HepG2 (cell line): Measurements from ENCODE around the gene IL13. TPM values are rescaled to one million over a fixed set of nuclear protein-coding genes. Genes with fewer than 3 reads are reported as not detected.

Experiments used
- ATAC-seq: fragments of 200-7000 bp; cut with Tn5 transposase; 3 replicates; pipeline ENCODE4 v1.9.1; 2020; ENCODE audit warnings: mild to moderate bottlenecking, moderate library complexity
- BruUV-seq: library from RNA; stranded (reverse); fragments of 400-500 nt; replicated peaks from 2 replicates; lab custom pipeline; 2021; lab: Mats Ljungman, UMichigan
- CTCF ChIA-PET: fragments of 300-600 bp; formaldehyde crosslinking; extraction: SDS; loops from one replicate; lab custom pipeline; 2021; ENCODE audit warnings: low total read pairs, inconsistent platforms, low intra/inter-chr PET ratio; lab: Yijun Ruan, JAX
- POLR2A ChIA-PET: fragments of 350-600 bp; sonication (Branson Sonifier 250); formaldehyde crosslinking; loops from one replicate; lab custom pipeline; 2020; ENCODE audit warnings: antibody characterized with exemption, inconsistent platforms; lab: Yijun Ruan, JAX
- DNase-seq: peaks from one replicate; pipeline ENCODE4 v3.0.0-alpha.2; 2015; ENCODE audit warnings: low spot score
- FAIRE-seq: peaks from 3 replicates; lab custom pipeline; 2011; peaks lifted over from hg19 to GRCh38; lab: Jason Lieb, UNC
- H2AFZ ChIP-seq: one replicate; pipeline ENCODE4 v1.6.1; 2011; ENCODE audit warnings: low read length, inconsistent platforms
- H3K27ac ChIP-seq: fragments of 300-600 bp; 3 replicates; pipeline ENCODE4 v1.8.0; 2011; ENCODE audit warnings: mixed run types, mild to moderate bottlenecking, mixed read lengths, low read length, inconsistent platforms; ENCODE audit not compliant: insufficient read depth; ENCODE audit errors: extremely low read length
- H3K27me3 ChIP-seq, 2 experiments: fragments of 200-600 bp in 1 of 2; 2 replicates in 1 of 2; 3 replicates in 1 of 2; pipeline versions ENCODE4 v1.6.0 to v1.8.0; 2011; ENCODE audit warnings: low read length in 2 of 2, mild to moderate bottlenecking in 2 of 2, moderate library complexity in 2 of 2, inconsistent platforms in 1 of 2; ENCODE audit not compliant: insufficient read depth in 2 of 2, control insufficient read depth in 1 of 2
- H3K36me3 ChIP-seq, 2 experiments: fragments of 200-600 bp in 1 of 2; replicated peaks in 1 of 2; 2 replicates in 1 of 2; 3 replicates in 1 of 2; pipeline versions ENCODE4 v1.5.1 to v1.8.0; 2011; ENCODE audit warnings: low read length in 2 of 2, inconsistent platforms in 1 of 2; ENCODE audit not compliant: insufficient read depth in 2 of 2, control insufficient read depth in 1 of 2
- H3K4me1 ChIP-seq: 2 replicates; pipeline ENCODE4 v1.5.1; 2012; ENCODE audit warnings: low read length, inconsistent platforms; ENCODE audit not compliant: insufficient read depth
- H3K4me2 ChIP-seq: 2 replicates; pipeline ENCODE4 v1.6.0; 2011; ENCODE audit warnings: low read depth, low read length, inconsistent platforms
- H3K4me3 ChIP-seq, 3 experiments: fragments of 200-600 bp in 1 of 3; sonication (generic), shearing (Covaris generic) in 1 of 3; replicated peaks in 1 of 3; 2 replicates each; pipeline ENCODE4 v1.5.1; 2011 to 2016; ENCODE audit warnings: low read length in 3 of 3, inconsistent platforms in 2 of 3, low read depth in 2 of 3, mild to moderate bottlenecking in 2 of 3, control low read depth in 1 of 3, mixed read lengths in 1 of 3; ENCODE audit not compliant: insufficient read depth in 1 of 3
- H3K79me2 ChIP-seq: one replicate; pipeline ENCODE4 v1.6.1; 2011; ENCODE audit warnings: low read length, inconsistent platforms; ENCODE audit not compliant: insufficient read depth
- H3K9ac ChIP-seq: 2 replicates; pipeline ENCODE4 v1.6.0; 2011; ENCODE audit warnings: mild to moderate bottlenecking, low read depth, low read length, inconsistent platforms; ENCODE audit not compliant: insufficient read depth
- H3K9me3 ChIP-seq: 2 replicates; pipeline ENCODE4 v1.5.1; 2012; ENCODE audit warnings: mild to moderate bottlenecking, low read length
- H4K20me1 ChIP-seq: 2 replicates; pipeline ENCODE4 v1.6.0; 2011; ENCODE audit warnings: inconsistent platforms, mild to moderate bottlenecking, low read length, moderate library complexity; ENCODE audit not compliant: insufficient read depth
- CENPX ChIP-seq: sonication (generic); formaldehyde crosslinking; IDR thresholded peaks from 2 replicates; pipeline ENCODE4 v1.9.0; 2021; ENCODE audit warnings: mild to moderate bottlenecking, missing genetic modification reagents, moderate library complexity
- ZBTB37 ChIP-seq: sonication (generic); formaldehyde crosslinking; IDR thresholded peaks from 2 replicates; pipeline ENCODE4 v1.4.0; 2020; ENCODE audit warnings: mild to moderate bottlenecking, missing genetic modification reagents
- ZNF20 ChIP-seq: sonication (generic); formaldehyde crosslinking; IDR thresholded peaks from 2 replicates; pipeline ENCODE4 v1.4.0; 2020; ENCODE audit warnings: mild to moderate bottlenecking, moderate library complexity, missing genetic modification reagents
- ZNF614 ChIP-seq: IDR thresholded peaks from 2 replicates; pipeline ENCODE4 v1.6.1; 2018; ENCODE audit warnings: missing biosample characterization, missing genetic modification reagents, inconsistent platforms, borderline replicate concordance
- WGBS: methylation state at CpG from one replicate; pipeline ENCODE4 v1.1.6; 2017; ENCODE audit warnings: low lambda C conversion rate; 5-methylcytosine and 5-hydroxymethylcytosine counted together
- in situ Hi-C: cut with HindIII; loops from 2 replicates; pipeline ENCODE4 v1.10.0; 2017; ENCODE audit warnings: low pct_unique_long_range_greater_than_20kb; ENCODE audit not compliant: extremely low pct_ligation_motif_present
- intact Hi-C: fragments of 100-400 bp; cut with micrococcal nuclease; formaldehyde crosslinking; loops from one replicate; pipeline ENCODE4 v1.10.0; 2022; ENCODE audit not compliant: unreplicated experiment
- polyA plus RNA-seq, 8 experiments: library from polyadenylated mRNA; depleted of rRNA in 3 of 8; stranded (reverse) in 7 of 8; unstranded in 1 of 8; fragments of >200 nt; fragmentation: Illumina TruSeq in 4 of 8; extraction: Trizol in 4 of 8; gene quantifications; 2 replicates each; pipeline versions ENCODE4 v1.2.1 to v1.2.3, GENCODE V29; 2011 to 2016; ENCODE audit warnings: low read depth in 4 of 8, missing spikeins in 1 of 8, mixed read lengths in 1 of 8; ENCODE audit not compliant: insufficient read depth in 1 of 8
- total RNA-seq, 5 experiments: library from RNA; depleted of rRNA; stranded (reverse); fragments of >200 nt; fragmentation: Illumina TruSeq; extraction: Trizol; gene quantifications; 2 replicates each; pipeline ENCODE4 v1.2.3, GENCODE V29; 2016; ENCODE audit warnings: low read depth in 1 of 5
- TF ChIP-seq, protein P1 (sequence below): sonication (generic); formaldehyde crosslinking; IDR thresholded peaks from 2 replicates; pipeline ENCODE4 v1.4.0; 2020; ENCODE audit warnings: missing genetic modification reagents, mild to moderate bottlenecking, borderline replicate concordance
- TF ChIP-seq, protein P2 (sequence below): sonication (generic); formaldehyde crosslinking; IDR thresholded peaks from 2 replicates; pipeline ENCODE4 v1.5.0; 2020; ENCODE audit warnings: mild to moderate bottlenecking, missing genetic modification reagents

Gene IL13
- total and polyA plus RNA-seq, 2 of the 13 experiments (the other 11 are each of a cell fraction or from before 2014, with no cell fraction given) = 0.05 TPM; not detected in 1

DNA sequence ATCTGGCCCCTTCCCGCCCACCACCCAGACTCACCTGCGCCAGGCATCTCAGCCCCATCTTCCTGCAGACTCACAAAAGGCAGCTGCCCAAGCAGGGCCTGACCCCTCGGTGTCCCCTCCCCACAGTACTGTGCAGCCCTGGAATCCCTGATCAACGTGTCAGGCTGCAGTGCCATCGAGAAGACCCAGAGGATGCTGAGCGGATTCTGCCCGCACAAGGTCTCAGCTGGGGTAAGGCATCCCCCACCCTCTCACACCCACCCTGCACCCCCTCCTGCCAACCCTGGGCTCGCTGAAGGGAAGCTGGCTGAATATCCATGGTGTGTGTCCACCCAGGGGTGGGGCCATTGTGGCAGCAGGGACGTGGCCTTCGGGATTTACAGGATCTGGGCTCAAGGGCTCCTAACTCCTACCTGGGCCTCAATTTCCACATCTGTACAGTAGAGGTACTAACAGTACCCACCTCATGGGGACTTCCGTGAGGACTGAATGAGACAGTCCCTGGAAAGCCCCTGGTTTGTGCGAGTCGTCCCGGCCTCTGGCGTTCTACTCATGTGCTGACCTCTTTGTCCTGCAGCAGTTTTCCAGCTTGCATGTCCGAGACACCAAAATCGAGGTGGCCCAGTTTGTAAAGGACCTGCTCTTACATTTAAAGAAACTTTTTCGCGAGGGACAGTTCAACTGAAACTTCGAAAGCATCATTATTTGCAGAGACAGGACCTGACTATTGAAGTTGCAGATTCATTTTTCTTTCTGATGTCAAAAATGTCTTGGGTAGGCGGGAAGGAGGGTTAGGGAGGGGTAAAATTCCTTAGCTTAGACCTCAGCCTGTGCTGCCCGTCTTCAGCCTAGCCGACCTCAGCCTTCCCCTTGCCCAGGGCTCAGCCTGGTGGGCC is 1.9 kb downstream of the IL13 start:
- intact Hi-C loops = no loop called here
- POLR2A ChIA-PET = no interaction called here
- H3K79me2 ChIP-seq = no peaks in the 10 kb centered on the region

More for the DNA sequence above, 1.9 kb downstream of the IL13 start:
- no peaks in the 10 kb centered on the region for H3K36me3 ChIP-seq
- H3K9me3 ChIP-seq = no peaks in the 10 kb centered on the region
- CTCF ChIA-PET = no interaction called here
- in situ Hi-C loops = loop anchor here (25.0 kb wide), 1 partner anchor 273 kb away; no protein-coding TSS in a partner anchor
- H2AFZ ChIP-seq = no peak overlapping the region
- peak overlapping the region; percentile 89; the same call in 1 of the 2 replicates for H3K4me2 ChIP-seq
- WGBS = 73% methylated on average over 13 of the region's 23 CpGs
- no peaks in the 10 kb centered on the region for H4K20me1 ChIP-seq
- BruUV-seq = no TSS peak
- H3K4me1 ChIP-seq = peaks cover 63% of the 10 kb centered on the region
- H3K27me3 ChIP-seq = peaks cover 1 to 5% of the 10 kb centered on the region in 2 experiments; a peak in 2 of 5 replicates
- no peak overlapping the region for H3K27ac ChIP-seq
- ATAC-seq (no peak), DNase-seq (no peak), FAIRE-seq (no peak)
- TF ChIP-seq, protein P1, sequence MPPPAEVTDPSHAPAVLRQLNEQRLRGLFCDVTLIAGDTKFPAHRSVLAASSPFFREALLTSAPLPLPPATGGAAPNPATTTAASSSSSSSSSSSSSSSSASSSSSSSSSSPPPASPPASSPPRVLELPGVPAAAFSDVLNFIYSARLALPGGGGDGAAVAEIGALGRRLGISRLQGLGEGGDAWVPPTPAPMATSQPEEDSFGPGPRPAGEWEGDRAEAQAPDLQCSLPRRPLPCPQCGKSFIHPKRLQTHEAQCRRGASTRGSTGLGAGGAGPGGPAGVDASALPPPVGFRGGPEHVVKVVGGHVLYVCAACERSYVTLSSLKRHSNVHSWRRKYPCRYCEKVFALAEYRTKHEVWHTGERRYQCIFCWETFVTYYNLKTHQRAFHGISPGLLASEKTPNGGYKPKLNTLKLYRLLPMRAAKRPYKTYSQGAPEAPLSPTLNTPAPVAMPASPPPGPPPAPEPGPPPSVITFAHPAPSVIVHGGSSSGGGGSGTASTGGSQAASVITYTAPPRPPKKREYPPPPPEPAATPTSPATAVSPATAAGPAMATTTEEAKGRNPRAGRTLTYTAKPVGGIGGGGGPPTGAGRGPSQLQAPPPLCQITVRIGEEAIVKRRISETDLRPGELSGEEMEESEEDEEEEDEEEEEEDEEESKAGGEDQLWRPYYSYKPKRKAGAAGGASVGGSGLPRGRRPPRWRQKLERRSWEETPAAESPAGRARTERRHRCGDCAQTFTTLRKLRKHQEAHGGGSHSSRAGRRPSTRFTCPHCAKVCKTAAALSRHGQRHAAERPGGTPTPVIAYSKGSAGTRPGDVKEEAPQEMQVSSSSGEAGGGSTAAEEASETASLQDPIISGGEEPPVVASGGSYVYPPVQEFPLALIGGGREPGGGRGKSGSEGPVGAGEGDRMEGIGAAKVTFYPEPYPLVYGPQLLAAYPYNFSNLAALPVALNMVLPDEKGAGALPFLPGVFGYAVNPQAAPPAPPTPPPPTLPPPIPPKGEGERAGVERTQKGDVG (CRISPR knock-in tag) = no peak
- TF ChIP-seq, protein P2, sequence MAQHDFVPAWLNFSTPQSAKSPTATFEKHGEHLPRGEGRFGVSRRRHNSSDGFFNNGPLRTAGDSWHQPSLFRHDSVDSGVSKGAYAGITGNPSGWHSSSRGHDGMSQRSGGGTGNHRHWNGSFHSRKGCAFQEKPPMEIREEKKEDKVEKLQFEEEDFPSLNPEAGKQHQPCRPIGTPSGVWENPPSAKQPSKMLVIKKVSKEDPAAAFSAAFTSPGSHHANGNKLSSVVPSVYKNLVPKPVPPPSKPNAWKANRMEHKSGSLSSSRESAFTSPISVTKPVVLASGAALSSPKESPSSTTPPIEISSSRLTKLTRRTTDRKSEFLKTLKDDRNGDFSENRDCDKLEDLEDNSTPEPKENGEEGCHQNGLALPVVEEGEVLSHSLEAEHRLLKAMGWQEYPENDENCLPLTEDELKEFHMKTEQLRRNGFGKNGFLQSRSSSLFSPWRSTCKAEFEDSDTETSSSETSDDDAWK (CRISPR knock-in tag) = no peak
- TF ChIP-seq CENPX (CRISPR knock-in tag) = no peak
- no peak for TF ChIP-seq ZNF20 (CRISPR knock-in tag)
- TF ChIP-seq ZNF614 (CRISPR knock-in tag) = no peak
- TF ChIP-seq ZBTB37 (CRISPR knock-in tag) = no peak
- H3K4me3 ChIP-seq = no peak overlapping the region
- H3K9ac ChIP-seq = no peak overlapping the region
